Raji (cell line): ENCODE results near the gene CARM1.

ENCODE experiments used
- POLR2A ChIP-seq: IDR thresholded peaks from 2 replicates; pipeline ENCODE4 v1.6.1; 2011; ENCODE audit warnings: low read depth, low read length, control low read depth; ENCODE audit not compliant: insufficient read depth

The CARM1 gene

DNA sequence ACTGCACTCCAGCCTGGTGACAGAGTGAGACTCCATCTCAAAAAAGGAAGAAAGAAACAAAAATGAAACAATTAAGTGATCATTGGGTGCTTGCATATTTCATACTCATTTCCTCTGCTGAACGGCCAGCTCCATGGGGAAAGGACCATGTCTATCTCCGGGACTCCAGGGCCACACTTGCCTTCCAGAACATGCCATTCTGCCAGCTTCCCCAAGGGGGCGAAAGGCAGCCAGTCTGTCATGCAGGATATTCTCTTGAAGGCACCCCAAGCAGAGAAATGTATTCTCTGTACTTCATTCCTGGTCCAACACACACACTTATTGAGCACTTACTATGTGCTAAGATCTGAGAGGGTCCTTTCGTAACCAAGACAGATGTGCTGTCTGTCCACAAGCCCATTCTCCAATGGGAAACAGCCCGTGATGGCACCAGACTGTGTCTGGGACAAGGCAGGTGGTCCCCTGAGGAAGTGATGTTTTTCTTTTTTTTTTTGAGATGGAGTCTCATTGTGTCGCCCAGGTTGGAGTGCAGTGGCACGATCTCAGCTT is 10.2 kb upstream of the CARM1 start:
- TF ChIP-seq POLR2A: no peak

DNA sequence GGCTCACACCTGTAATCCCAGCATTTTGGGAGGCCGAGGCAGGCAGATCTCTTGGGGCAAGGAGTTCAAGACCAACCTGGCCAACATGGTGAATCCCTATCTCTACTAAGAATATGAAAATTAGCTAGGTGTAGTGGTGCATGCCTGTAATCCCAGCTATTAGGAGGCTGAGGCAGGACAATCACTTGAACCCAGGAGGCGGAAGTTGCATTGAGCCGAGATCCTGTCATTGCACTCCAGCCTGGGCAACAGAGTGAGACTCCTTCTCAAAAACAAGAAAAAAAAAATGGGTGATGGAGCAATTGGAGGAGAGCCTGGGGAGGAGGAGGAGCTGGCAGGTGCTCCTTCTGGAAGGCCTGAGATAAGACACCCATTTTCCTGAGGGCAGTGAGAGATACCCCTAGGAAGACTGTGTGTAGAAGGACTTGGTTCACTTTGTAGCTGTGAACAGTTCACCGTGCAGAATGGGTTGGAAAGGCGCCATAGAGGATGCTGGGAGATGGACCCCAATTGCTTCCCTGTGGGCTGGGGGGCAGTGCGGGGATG is 8.7 kb upstream of the CARM1 start:
- TF ChIP-seq POLR2A: no peak

DNA sequence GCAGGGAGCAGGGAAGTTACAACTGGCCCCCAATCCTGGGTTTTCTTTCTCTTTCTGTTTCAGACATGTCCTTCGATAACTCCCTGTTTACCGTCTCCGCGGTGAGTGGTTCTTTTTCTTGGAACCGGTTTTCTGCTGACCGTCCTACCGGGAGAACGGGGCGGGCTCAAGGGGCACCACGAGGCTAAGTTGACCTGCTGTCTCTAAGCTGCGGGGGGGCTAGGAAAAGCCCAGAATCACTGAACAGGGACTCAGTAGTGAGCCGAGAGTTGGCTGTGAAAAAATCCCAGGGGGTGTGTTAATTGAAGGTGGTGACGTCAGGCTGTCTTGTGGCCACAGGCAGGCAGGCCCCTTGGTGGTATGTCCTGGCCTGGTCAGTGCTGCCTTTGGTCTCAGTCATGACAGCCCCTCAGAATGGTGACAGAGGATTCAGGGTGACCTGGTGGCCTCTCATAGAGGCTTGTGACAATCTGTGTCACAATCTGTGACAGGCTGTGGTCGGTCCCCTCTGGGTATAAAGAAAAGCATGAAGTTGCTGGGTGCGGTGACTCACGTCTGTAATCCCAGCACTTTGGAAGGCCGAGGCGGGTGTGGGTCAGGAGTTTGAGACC is 8.1 kb upstream of the CARM1 start:
- TF ChIP-seq POLR2A: no peak

DNA sequence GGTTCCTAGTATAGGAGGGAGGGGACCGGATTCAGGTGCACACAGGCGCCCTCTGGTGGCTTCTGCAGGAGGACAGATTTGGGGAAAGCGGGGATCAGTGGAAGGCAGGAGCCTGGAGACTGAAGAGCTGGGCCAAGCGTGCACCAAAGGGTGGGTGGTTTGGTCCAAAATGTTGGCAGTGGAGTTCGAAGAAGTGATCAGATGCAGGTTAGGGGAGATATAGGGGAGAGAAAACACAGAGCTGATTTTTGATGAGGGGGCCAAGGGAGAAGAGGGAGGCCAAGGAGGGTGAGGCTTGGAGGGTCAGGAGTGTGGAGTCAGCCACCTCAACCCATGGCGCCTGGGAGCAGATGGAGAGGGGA is 6.8 kb upstream of the CARM1 start:
- peak; percentile 37; the same call in 1 of the 2 replicates for TF ChIP-seq POLR2A

DNA sequence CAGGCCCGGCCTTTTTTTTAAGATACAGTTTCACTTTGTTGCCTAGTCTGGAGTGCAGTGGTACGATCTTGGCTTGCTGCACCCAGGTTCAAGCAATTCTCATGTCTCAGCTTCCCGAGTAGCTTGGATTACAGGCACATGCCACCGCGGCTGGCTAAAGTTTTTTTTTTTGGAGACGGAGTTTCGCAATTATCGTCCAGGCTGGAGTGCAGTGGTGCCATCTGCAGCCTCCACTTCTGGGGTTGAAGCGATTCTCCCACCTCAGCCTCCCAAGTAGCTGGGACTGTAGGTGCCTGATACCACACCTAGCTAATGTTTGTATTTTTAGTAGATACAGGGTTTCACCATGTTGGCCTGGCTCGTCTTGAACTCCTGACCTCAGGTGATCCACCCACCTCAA is 4.9 kb upstream of the CARM1 start:
- no peak for TF ChIP-seq POLR2A

DNA sequence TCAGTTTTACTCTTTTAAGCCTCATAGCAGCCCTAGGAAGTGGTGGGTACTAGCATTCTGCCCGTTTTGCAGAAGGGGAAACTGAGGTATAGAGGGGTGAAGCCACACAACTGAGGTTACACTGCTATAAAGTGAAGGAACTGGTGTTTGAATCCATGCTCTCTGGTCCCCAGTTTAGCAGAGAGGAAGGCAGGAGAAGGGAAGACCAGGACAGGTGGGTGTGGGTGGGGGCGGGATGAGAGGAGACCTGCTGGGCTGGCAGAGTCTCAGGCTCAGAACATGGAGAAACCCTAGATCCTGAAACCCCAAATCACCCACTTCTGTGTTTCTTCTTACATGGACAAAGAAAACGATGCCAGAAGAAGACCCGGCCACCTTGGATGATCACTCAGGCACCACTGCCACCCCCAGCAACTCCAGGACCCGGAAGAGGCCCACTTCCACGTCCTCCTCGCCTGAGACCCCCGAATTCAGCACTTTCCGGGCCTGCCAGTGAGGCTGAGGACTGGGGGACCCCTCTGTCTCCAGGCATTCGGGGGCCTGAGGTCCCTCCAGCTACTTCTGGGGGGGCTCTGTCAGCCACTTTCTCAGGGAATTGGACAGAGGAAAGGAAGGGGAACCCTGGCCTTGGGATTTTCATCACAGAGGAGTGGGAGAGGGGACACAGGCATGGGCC is 2.3 kb upstream of the CARM1 start:
- TF ChIP-seq POLR2A: 0 out of 2 replicates have a peak, but pooled peaks have one; percentile 3

DNA sequence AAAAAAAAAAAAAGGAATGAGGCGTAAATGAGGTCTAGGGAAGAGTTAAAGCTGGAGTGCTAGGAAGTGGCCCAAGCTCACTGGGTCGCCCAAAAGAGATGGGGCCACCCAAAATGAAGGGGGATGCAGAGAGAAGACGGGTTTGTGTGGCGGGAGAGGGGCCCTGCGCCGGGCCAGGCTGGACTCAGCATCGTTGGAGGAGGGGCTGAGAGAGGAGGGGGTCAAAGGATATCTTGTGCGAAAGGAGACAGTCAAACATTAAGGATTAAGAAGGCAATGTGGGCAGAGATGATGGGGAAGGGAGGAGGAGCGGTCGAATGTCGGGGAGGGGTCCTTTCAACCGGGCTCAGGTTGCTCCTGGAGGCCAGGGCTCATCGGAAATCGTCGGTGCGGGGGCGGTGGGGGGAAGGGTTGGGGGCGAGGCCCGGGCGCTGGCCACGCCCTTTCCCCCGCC is 825 bp upstream of the CARM1 start:
- TF ChIP-seq POLR2A: peak; percentile 61

DNA sequence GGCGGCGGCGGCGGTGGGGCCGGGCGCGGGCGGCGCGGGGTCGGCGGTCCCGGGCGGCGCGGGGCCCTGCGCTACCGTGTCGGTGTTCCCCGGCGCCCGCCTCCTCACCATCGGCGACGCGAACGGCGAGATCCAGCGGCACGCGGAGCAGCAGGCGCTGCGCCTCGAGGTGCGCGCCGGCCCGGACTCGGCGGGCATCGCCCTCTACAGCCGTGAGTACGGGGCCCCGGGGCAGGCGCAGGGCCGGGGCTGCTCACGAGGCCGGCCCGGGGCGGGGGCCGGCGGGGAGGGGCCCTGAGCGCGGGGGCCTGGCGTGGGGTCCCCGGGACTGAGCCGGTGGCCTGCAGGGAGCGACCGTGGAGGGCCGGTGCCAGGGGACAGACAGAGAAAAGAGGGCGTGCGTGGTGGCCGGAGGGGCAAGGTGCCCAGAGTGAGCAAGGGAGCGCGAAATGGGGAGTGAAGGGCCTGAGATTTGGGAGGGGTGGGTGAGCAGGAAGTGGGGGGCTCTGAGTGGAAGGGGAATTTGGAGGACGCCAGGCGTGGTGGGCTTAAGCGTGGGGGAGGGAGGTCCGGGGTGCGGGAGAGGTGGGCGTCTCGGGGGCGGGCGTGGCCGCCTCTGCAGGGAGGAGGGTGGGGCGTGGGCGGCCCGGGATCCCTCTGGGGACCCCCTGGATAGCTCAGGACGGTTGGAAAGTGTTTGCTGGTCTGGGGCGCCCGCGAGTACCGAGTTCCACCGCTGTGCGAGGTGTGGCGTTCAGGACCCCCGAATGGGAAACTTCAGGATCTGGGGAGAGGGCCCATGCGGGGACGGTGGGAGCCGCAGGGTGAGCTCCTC is 575 bp downstream of the CARM1 start:
- 0 out of 2 replicates have a peak, but pooled peaks have one; percentile 23 for TF ChIP-seq POLR2A

DNA sequence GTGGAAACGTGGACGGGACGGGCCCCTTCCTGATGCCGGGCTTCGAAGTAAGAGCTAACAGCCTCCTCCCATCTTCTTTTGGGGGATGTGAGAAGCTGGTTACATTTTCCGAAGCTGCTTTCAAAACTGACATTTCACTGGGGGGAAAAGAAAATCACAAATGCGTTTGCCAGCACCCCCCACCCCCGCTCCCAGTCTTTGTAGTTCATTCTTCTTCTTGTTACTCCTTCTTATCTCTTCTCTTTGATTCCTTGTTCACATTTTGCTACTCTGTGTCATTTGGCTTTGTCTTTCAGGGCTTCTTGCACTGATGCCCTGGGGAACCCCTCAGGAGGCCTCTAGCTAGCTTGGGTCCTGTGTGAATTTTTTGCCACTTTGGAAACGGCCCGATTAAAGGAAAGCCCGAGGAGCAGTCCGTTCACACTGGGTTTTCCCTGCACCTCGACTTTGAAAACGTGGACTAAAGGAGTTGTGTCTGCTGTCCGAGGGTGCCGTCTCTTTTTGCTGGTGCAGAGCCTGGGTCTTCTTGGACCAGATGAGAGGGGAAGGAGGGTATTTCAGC is 1.3 kb downstream of the CARM1 start:
- TF ChIP-seq POLR2A: no peak

DNA sequence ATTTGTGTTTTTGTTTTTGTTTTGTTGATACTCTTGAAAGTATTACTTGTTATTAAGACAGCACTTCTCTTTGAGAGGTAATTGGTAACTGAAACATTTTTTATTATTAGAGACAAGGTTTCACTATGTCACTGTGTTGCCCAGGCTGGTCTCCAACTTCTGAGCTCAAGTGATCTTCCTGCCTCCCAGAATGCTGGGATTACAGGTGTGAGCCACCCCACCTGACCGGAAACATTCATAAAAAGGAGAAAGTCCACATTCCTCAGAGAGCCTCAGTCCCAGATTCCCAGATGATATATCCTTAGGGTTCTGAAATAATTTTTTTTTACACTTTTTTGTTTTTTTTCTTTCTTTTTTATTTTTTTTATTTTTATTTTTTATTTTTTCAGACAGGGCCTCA is 2.7 kb downstream of the CARM1 start:
- TF ChIP-seq POLR2A: no peak

DNA sequence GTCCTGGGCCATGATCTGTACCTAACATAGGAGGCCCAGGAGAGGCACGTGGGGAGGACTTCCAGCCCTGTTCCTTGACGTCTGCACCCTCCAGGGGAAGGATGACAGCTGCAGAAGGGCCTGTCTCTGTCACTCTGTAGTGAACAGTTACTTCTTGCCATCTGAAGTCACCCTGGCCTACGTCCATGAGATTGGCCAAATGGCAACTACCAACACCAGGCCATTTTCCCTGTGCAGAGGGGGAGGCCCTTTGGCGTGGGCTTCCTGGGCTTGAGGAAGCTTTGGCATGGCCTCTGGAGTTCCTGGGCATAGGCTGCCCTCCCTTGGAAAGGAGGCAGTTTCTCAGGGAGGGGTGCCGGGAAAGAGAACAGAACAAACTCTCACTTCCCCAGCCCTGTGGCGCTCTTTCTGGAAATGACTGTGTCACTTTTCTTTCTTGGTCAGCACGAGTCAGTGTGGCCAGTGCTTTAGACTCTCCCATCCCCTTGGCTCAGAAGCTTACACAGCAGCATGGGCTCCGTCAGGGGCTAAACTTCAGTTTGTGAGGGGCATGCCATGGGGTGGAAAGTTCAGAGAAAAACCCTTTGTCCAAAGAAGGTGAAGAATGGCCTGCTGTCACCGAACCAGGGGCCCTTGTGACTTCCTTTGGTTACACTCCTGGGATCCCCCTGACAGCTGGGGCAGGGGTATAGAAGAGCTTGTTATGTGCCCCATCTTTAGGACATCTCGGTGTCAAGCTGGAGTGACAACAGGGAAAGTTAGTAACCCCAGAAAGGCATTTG is 5.3 kb downstream of the CARM1 start:
- TF ChIP-seq POLR2A: no peak

DNA sequence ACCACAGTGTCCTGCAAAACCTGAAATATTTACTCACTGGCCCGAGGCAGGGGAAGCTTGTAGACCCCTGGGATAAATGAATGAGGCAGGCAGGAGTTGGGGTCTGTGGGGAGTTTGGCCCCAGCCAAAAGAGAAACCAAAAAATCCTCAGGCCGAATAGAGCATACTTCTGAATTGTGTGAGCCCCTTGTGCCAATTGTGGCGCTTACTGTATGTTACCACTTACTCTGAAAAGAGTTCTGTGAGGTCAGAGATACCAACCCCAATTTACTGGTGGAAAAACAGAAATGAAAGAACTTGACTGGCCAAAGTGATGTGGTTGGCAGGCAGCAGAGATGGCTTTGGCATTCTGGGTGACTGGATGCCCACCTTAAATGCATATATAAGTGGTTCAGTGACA is 6.9 kb downstream of the CARM1 start:
- no peak for TF ChIP-seq POLR2A

DNA sequence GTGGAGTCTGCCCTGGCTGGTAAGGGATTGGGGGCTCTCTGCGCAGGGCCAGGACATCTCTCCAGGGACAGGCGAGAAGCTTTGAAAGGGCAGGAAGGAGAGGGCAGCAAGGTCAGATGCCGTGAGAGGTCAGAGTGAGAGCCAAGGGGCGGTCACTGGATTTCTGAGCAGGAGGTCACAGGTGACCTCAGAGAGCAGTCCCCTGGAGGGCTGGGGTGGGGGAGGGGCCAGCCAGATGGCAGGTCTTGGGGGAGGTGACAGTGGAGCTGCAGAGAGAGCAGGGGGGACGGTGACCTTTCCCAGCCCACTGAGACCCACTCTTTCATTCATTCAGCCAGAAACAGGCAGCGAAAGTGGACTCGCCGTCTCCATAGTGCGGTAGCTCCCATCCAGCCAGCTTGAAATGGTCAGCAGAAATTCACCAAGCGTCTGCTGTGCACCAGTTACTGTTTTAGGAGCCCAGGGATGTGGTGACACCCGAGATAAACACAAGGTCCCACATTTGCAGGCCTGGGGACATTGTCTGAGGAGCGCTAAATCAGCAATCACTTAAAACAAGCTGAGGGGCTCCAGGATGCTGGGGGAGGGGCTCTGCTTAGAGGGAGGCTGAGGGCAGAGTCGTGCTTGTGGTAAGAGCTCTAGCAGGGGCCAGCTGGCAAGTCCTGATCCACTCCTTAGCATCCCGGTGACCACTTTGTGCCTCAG is 10.2 kb downstream of the CARM1 start:
- no peak for TF ChIP-seq POLR2A

DNA sequence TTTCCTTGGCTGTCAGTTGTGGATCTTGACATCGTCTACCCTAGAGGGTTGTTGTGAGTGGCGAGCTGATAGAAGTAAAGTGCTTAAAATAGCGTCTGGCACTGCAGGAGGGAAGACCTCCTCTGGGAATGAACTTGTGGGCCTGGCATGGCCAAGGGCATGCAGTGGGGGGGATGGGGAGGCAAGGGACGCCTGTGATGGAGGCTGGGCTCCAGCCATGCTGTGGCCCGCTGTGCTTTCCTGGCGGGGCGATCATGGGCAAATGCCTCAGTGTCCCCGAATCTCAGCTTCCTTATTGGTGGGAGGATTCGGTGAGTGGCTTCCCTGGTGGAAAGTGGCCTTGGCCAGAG is 10.7 kb downstream of the CARM1 start:
- TF ChIP-seq POLR2A: no peak
